ENCODE data around the gene TRIM52.

GRCh38 chr5:181211208-181211607 is 49.7 kb downstream of the TRIM52 start:
- TF ChIP-seq CTCF (IDR thresholded peaks at IDR 0.05) (peak; percentile 16), EZH2 (IDR thresholded peaks at IDR 0.05) (no peak)

All from neural progenitor cell (in vitro differentiated cells).